AG08396 (cell line): Measurements from ENCODE around the gene S100Z.
"Not testable (repeated sequence)": the region's sequence is repeated elsewhere in the genome, so short reads cannot be mapped to it uniquely, and the experiment has no call there.

Experiments
- DNase-seq: peaks from one replicate; pipeline ENCODE4 v3.0.0; 2012; ENCODE audit warnings: low spot score, mixed read lengths

S100Z gene

GRCh38 chr5:76826416-76826815 lies 23.4 kb upstream of the S100Z start:
- not testable (repeated sequence) for DNase-seq

- peak; percentile 38 for DNase-seq
Observed at GRCh38 chr5:76831110-76831452, 18.7 kb upstream of the S100Z start.

GRCh38 chr5:76836181-76836580 lies 13.6 kb upstream of the S100Z start:
- no peak for DNase-seq

- DNase-seq, result no peak
Observed at GRCh38 chr5:76836585-76836984, 13.2 kb upstream of the S100Z start.

- peak; percentile 42 for DNase-seq
Observed at GRCh38 chr5:76838481-76839261, 11.1 kb upstream of the S100Z start.

- no peak for DNase-seq
Observed at GRCh38 chr5:76841361-76841760, 8.5 kb upstream of the S100Z start.

GRCh38 chr5:76845890-76846289 lies 3.9 kb upstream of the S100Z start:
- no peak for DNase-seq

GRCh38 chr5:76850543-76851145 lies 830 bp downstream of the S100Z start:
- no peak for DNase-seq

- no peak for DNase-seq
Observed at GRCh38 chr5:76851728-76852369, 2.0 kb downstream of the S100Z start.

GRCh38 chr5:76852772-76853171 lies 3.0 kb downstream of the S100Z start:
- DNase-seq, result no peak

- DNase-seq, result not testable (repeated sequence)
Observed at GRCh38 chr5:76853741-76854140, 3.9 kb downstream of the S100Z start.

GRCh38 chr5:76854644-76855043 lies 4.8 kb downstream of the S100Z start:
- no peak for DNase-seq

- not testable (repeated sequence) for DNase-seq
Observed at GRCh38 chr5:76855501-76855900, 5.7 kb downstream of the S100Z start.

- DNase-seq, result no peak
Observed at GRCh38 chr5:76855961-76856360, 6.1 kb downstream of the S100Z start.

- DNase-seq, result not testable (repeated sequence)
Observed at GRCh38 chr5:76856800-76857199, 7.0 kb downstream of the S100Z start.

GRCh38 chr5:76859591-76860247 lies 9.9 kb downstream of the S100Z start:
- no peak for DNase-seq

- DNase-seq, result peak; percentile 21
Observed at GRCh38 chr5:76861612-76862011, 11.8 kb downstream of the S100Z start.

GRCh38 chr5:76863001-76863400 lies 13.2 kb downstream of the S100Z start:
- no peak for DNase-seq

GRCh38 chr5:76866503-76866902 lies 16.7 kb downstream of the S100Z start:
- no peak for DNase-seq

GRCh38 chr5:76867038-76867437 lies 17.2 kb downstream of the S100Z start:
- DNase-seq, result peak; percentile 23

- DNase-seq, result peak; percentile 70
Observed at GRCh38 chr5:76867827-76868693, 18.2 kb downstream of the S100Z start.

- no peak for DNase-seq
Observed at GRCh38 chr5:76870046-76870445, 20.2 kb downstream of the S100Z start.
